Heart left ventricle (tissue), 13 donors: ENCODE data around the gene IGSF11.

Experiments used
- CTCF ChIP-seq, 12 donors: fragments of 200-600 bp; sonication (generic) in 4 of 12; IDR thresholded peaks; one replicate each; pipeline versions ENCODE4 v1.5.0 to v1.8.0; 2018 to 2022; ENCODE audit warnings: antibody characterized with exemption in 12 of 12, mild to moderate bottlenecking in 5 of 12
- POLR2A ChIP-seq, 2 donors: fragments of 450-650 bp; IDR thresholded peaks; one replicate each; pipeline ENCODE4 v1.6.1; 2017; ENCODE audit warnings: antibody characterized with exemption in 2 of 2, mild to moderate bottlenecking in 2 of 2, moderate library complexity in 2 of 2
- donor health status: ischemic (EF 13 %, LVEDD 7.1; RV severe dilation, severe dysfunction).
- donor health status: DM: no; HTN: yes; CAD: no.
- donor health status: DM: no; HTN: no; CAD: no.
- donor health status: ischemic (EF 25% LVEDD 6.9; RV normal size, moderate dysfunction).
- donor health status: ischemic (EF 25% LVEDD 5.7; RV mildly dilated, moderate dysfunction).
- donor health status: ischemic (EF 35%, LVEDD 5.7; RV mildly dilated, moderate dysfunction).
- donor health status: nonischemic (EF 11% LVEDD 7.7; RV severe dilation, severe dysfunction).
- donor health status: DM: yes; HTN: yes; CAD: no.
- donor health status: PGD.
- donor health status: ischemic (EF 29% LVEDD 5.4; RV normal size, mild dysfunction).
- donor health status: nonischemic (EF 23%, LVEDD 6.1; RV moderate dilation, normal function).

- TF ChIP-seq POLR2A (IDR thresholded peaks at IDR 0.05) (no peak), CTCF (IDR thresholded peaks at IDR 0.05) (no peak)
These were observed 43.7 kb downstream of the IGSF11 start for GRCh38 chr3:118990823-118991560.
